GM23248 (cell line): ENCODE measurements around the gene PRIM1. TPM values are rescaled to one million over a fixed set of nuclear protein-coding genes. Genes with fewer than 3 reads are reported as not detected.

ENCODE experiments used
- DNase-seq: peaks from one replicate; pipeline ENCODE4 v3.0.0-alpha.2; 2015
- H2AFZ ChIP-seq: fragments of 200-600 bp; sonication (generic); 2 replicates; pipeline ENCODE4 v1.6.1; 2016; ENCODE audit warnings: antibody characterized with exemption
- H3F3A ChIP-seq: fragments of 200-600 bp; sonication (generic); 2 replicates; pipeline ENCODE4 v1.6.1; 2016; ENCODE audit warnings: mild to moderate bottlenecking, antibody characterized with exemption, mixed run types; ENCODE audit not compliant: insufficient read depth
- H3K27ac ChIP-seq: fragments of 200-600 bp; sonication (generic); 2 replicates; pipeline ENCODE4 v1.5.1; 2016; ENCODE audit warnings: mild to moderate bottlenecking
- H3K27me3 ChIP-seq: fragments of 200-600 bp; sonication (generic); replicated peaks from 2 replicates; pipeline ENCODE4 v1.6.1; 2016; ENCODE audit warnings: mild to moderate bottlenecking; ENCODE audit not compliant: insufficient read depth
- H3K36me3 ChIP-seq: fragments of 200-600 bp; sonication (generic); 2 replicates; pipeline ENCODE4 v1.6.1; 2016; ENCODE audit warnings: low read depth, mild to moderate bottlenecking
- H3K4me1 ChIP-seq: fragments of 200-600 bp; sonication (generic); 2 replicates; pipeline ENCODE4 v1.6.1; 2016; ENCODE audit warnings: mild to moderate bottlenecking; ENCODE audit not compliant: insufficient read depth
- H3K4me2 ChIP-seq: fragments of 200-600 bp; sonication (generic); one replicate; pipeline ENCODE4 v1.6.1; 2016; ENCODE audit warnings: mild to moderate bottlenecking; ENCODE audit not compliant: unreplicated experiment
- H3K4me3 ChIP-seq: fragments of 200-600 bp; sonication (generic); 2 replicates; pipeline ENCODE4 v1.5.1; 2016; ENCODE audit warnings: mild to moderate bottlenecking
- H3K79me2 ChIP-seq: fragments of 200-600 bp; sonication (generic); 2 replicates; pipeline ENCODE4 v1.6.1; 2016; ENCODE audit warnings: mild to moderate bottlenecking; ENCODE audit not compliant: insufficient read depth
- H3K9ac ChIP-seq: fragments of 200-600 bp; sonication (generic); 2 replicates; pipeline ENCODE4 v1.6.1; 2016; ENCODE audit warnings: mild to moderate bottlenecking
- H3K9me2 ChIP-seq: fragments of 200-600 bp; sonication (generic); 2 replicates; pipeline ENCODE4 v1.6.1; 2016; ENCODE audit warnings: mixed run types, mild to moderate bottlenecking, moderate library complexity; ENCODE audit not compliant: insufficient read depth
- H3K9me3 ChIP-seq: fragments of 200-600 bp; sonication (generic); one replicate; pipeline ENCODE4 v1.6.1; 2017; ENCODE audit warnings: low read depth
- H4K20me1 ChIP-seq: fragments of 200-600 bp; sonication (generic); 2 replicates; pipeline ENCODE4 v1.6.0; 2016; ENCODE audit not compliant: insufficient read depth
- EZH2 ChIP-seq: fragments of 200-600 bp; sonication (generic); IDR thresholded peaks from 2 replicates; pipeline ENCODE4 v1.6.1; 2018; ENCODE audit warnings: antibody characterized with exemption, mild to moderate bottlenecking; ENCODE audit not compliant: insufficient read depth, poor library complexity, severe bottlenecking
- EZH2phosphoT487 ChIP-seq: fragments of 200-600 bp; sonication (generic); IDR thresholded peaks from 2 replicates; pipeline ENCODE4 v1.6.1; 2018; ENCODE audit warnings: antibody characterized with exemption, moderate library complexity, mild to moderate bottlenecking, low read depth; ENCODE audit not compliant: insufficient read depth
- WGBS, 2 experiments: methylation state at CpG; one replicate each; pipeline ENCODE4 v1.1.6; 2015 to 2017; ENCODE audit warnings: low lambda C conversion rate in 2 of 2, low coverage in 1 of 2; ENCODE audit errors: missing lambda C conversion rate in 2 of 2; 5-methylcytosine and 5-hydroxymethylcytosine counted together
- in situ Hi-C: fragments of 300-500 bp; cut with MboI; formaldehyde crosslinking; loops from 2 replicates; pipeline ENCODE4 v1.15.0; 2020
- polyA plus RNA-seq: library from polyadenylated mRNA; unstranded; fragments of >200 nt; fragmentation: Nextera tagmentation; extraction: Ambion mirVana; gene quantifications from 2 replicates; pipeline ENCODE4 v1.2.1, GENCODE V29; 2016
- total RNA-seq: library from RNA; depleted of rRNA; stranded (reverse); fragments of >200 nt; shearing (Covaris generic); gene quantifications from 2 replicates; pipeline ENCODE4 v1.2.3, GENCODE V29; 2014

The PRIM1 gene
- total and polyA plus RNA-seq, 2 experiments from 2014 or later = 6.1 to 8.7 TPM

DNA sequence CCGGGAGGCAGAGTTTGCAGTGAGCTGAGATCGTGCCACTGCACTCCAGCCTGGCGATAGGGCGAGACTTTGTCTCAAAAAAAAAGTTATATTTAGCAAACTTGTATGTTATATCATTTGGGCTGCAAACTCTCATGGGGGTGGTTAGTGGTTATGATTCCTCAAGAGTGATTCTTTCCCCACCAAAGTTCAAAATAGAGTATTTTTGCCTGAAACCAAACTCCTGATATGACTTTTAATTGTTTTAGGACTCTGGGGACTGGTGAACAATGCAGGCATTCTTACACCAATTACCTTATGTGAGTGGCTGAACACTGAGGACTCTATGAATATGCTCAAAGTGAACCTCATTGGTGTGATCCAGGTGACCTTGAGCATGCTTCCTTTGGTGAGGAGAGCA lies 29.6 kb upstream of the PRIM1 start:
- in situ Hi-C loops = no loop called here
- Histone ChIP-seq H2AFZ (no peak overlapping the region), H3K4me2 (no peak overlapping the region), H3K27me3 (0 out of 2 replicates have a peak, but pooled peaks cover under 1% of the 10 kb centered on the region), H3K27ac (no peak overlapping the region), H3K36me3 (no peaks in the 10 kb centered on the region), H3K9me3 (no peaks in the 10 kb centered on the region), H3F3A (no peaks in the 10 kb centered on the region), H3K9me2 (no peaks in the 10 kb centered on the region), H3K4me1 (no peaks in the 10 kb centered on the region), H3K9ac (no peak overlapping the region), H3K4me3 (no peak overlapping the region), H4K20me1 (no peaks in the 10 kb centered on the region), H3K79me2 (no peaks in the 10 kb centered on the region)
- TF ChIP-seq EZH2phosphoT487 (no peak), EZH2 (no peak)
- WGBS, 2 experiments = 78 to 94% methylated on average over 4 of the region's 4 CpGs
- no peak for DNase-seq

DNA sequence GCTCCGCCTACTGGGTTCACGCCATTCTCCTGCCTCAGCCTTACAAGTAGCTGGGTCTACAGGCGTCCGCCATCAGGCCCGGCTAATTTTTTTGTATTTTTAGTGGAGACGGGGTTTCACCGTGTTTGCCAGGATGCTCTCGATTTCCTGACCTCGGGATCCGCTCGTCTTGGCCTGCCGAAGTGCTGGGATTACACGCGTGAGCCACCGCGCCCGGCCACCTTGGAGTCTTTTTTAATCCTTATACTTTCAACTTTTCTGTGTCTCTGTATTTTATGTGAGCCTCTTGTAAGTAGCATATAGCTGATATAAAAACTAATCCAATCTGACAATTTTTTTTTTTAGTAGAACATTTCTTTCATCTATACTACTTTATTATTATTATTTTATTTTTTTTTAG lies 26.6 kb upstream of the PRIM1 start:
- Histone ChIP-seq H2AFZ (no peak overlapping the region), H3F3A (no peaks in the 10 kb centered on the region), H3K36me3 (no peaks in the 10 kb centered on the region), H3K9ac (no peak overlapping the region), H3K27me3 (no peaks in the 10 kb centered on the region), H3K4me1 (no peaks in the 10 kb centered on the region), H3K4me2 (no peak overlapping the region), H3K9me2 (no peaks in the 10 kb centered on the region), H3K9me3 (no peaks in the 10 kb centered on the region), H3K79me2 (no peaks in the 10 kb centered on the region), H3K4me3 (no peak overlapping the region), H3K27ac (no peak overlapping the region), H4K20me1 (no peaks in the 10 kb centered on the region)
- TF ChIP-seq EZH2phosphoT487 (no peak), EZH2 (no peak)
- WGBS, 2 experiments = 92 to 93% methylated on average over 17 of the region's 17 CpGs
- in situ Hi-C loops = no loop called here
- DNase-seq = no peak

DNA sequence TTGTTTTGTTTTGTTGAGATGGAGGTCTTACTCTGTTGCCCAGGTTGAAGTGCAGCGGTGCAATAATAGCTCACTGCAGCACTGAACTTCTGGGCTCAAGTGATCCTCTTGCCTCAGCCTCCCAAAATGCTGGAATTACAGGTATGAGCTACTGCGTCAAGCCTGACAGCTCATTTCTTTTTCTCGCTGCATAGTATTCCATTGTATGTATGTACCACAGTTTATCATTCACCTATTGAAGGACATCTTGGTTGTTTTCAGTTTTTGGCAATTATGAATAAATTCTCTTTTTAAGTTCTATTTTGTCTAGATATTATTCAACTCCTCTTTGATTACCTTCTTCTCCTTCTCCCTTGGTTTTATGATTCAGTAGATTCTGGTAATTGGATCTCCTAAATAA lies 24.5 kb upstream of the PRIM1 start:
- H3K4me3 ChIP-seq = no peak overlapping the region
- 94 to 96% methylated on average over 3 of the region's 3 CpGs for WGBS, 2 experiments
- no peaks in the 10 kb centered on the region for H3K4me1 ChIP-seq
- H2AFZ ChIP-seq = no peak overlapping the region
- H3K27me3 ChIP-seq = no peaks in the 10 kb centered on the region
- no peaks in the 10 kb centered on the region for H3K79me2 ChIP-seq
- no peaks in the 10 kb centered on the region for H3K36me3 ChIP-seq
- in situ Hi-C loops = no loop called here
- H3K27ac ChIP-seq = no peak overlapping the region
- H3F3A ChIP-seq = no peaks in the 10 kb centered on the region
- no peaks in the 10 kb centered on the region for H3K9me2 ChIP-seq
- no peak overlapping the region for H3K4me2 ChIP-seq
- no peak overlapping the region for H3K9ac ChIP-seq
- no peaks in the 10 kb centered on the region for H4K20me1 ChIP-seq
- no peak for DNase-seq
- no peaks in the 10 kb centered on the region for H3K9me3 ChIP-seq
- TF ChIP-seq EZH2phosphoT487 (no peak), EZH2 (no peak)

DNA sequence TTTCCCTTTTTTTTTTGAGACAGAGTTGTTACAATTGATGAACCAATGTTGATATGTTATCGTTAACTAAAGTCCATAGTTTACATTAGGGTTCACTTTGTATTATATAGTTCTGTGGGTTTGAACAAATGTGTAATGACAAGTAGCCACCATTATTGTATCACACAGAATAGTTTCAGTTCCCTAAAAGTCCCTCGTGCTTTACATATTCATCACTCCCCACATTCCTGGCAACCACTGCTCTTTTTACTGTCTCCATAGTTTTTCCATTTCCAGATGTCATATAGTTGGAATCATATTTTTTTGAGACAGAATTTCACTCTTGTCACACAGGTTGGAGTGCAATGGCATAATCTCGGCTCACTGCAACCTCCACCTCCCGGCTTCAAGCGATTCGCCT lies 23.5 kb upstream of the PRIM1 start:
- Histone ChIP-seq H3K9ac (no peak overlapping the region), H3K4me2 (no peak overlapping the region), H3K9me2 (no peaks in the 10 kb centered on the region), H2AFZ (no peak overlapping the region), H4K20me1 (no peaks in the 10 kb centered on the region), H3K27me3 (no peaks in the 10 kb centered on the region), H3F3A (no peaks in the 10 kb centered on the region), H3K4me1 (no peaks in the 10 kb centered on the region), H3K36me3 (no peaks in the 10 kb centered on the region), H3K27ac (no peak overlapping the region), H3K4me3 (no peak overlapping the region), H3K79me2 (no peaks in the 10 kb centered on the region), H3K9me3 (no peaks in the 10 kb centered on the region)
- 77 to 80% methylated on average over 6 of the region's 6 CpGs for WGBS, 2 experiments
- in situ Hi-C loops = no loop called here
- TF ChIP-seq EZH2 (no peak), EZH2phosphoT487 (no peak)
- DNase-seq = peak; percentile 38

DNA sequence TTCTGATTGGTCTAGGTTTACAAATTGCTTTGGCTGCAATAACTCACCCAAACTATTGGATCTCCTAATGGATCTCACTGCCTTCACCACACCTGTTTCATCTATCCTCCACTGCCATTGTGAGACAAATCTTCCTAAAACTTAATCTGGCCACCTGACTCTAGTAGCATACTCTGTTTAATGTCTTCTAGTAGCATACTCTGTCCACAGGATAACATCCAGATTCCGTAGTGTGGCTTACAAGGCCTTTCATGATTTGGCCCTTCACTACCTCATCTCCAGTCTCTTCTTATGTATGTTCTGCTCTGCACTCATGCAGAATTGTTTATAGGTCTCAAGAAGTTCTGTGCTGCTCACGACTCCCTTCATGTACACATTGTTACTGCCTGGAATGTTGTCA lies 21.0 kb upstream of the PRIM1 start:
- WGBS, 2 experiments = 73 to 78% methylated on average over 2 of the region's 2 CpGs
- in situ Hi-C loops = no loop called here
- H3K27ac ChIP-seq = no peak overlapping the region

More for the DNA sequence above, 21.0 kb upstream of the PRIM1 start:
- H3K9me2 ChIP-seq = no peaks in the 10 kb centered on the region
- no peaks in the 10 kb centered on the region for H4K20me1 ChIP-seq
- H3K36me3 ChIP-seq = no peaks in the 10 kb centered on the region
- no peak overlapping the region for H3K9ac ChIP-seq
- H3K4me1 ChIP-seq = no peaks in the 10 kb centered on the region
- H3F3A ChIP-seq = no peaks in the 10 kb centered on the region
- H2AFZ ChIP-seq = no peak overlapping the region
- H3K9me3 ChIP-seq = no peaks in the 10 kb centered on the region
- no peak for DNase-seq
- H3K4me3 ChIP-seq = no peak overlapping the region
- no peaks in the 10 kb centered on the region for H3K27me3 ChIP-seq
- TF ChIP-seq EZH2 (no peak), EZH2phosphoT487 (no peak)
- H3K79me2 ChIP-seq = no peaks in the 10 kb centered on the region
- H3K4me2 ChIP-seq = no peak overlapping the region
